H1 (cell line): ENCODE measurements around the gene CRYM. TPM values are rescaled to one million over a fixed set of nuclear protein-coding genes. Genes with fewer than 3 reads are reported as not detected.

Source experiments
- CBX5 ChIP-seq: fragments of 300-800, 300-1000 bp; sonication (generic); IDR thresholded peaks from 2 replicates; pipeline ENCODE4 v1.7.1; 2016; ENCODE audit warnings: antibody characterized with exemption, low read length, low read depth
- CBX8 ChIP-seq: fragments of 300-800, 300-1000 bp; sonication (generic); IDR thresholded peaks from 2 replicates; pipeline ENCODE4 v1.7.1; 2016; ENCODE audit warnings: low read depth, low read length, borderline replicate concordance
- CREB1 ChIP-seq: IDR thresholded peaks from 2 replicates; pipeline ENCODE4 v1.6.1; 2012; ENCODE audit warnings: inconsistent platforms
- CTBP2 ChIP-seq: IDR thresholded peaks from 2 replicates; pipeline ENCODE4 v1.7.0; 2011; ENCODE audit warnings: borderline replicate concordance, mild to moderate bottlenecking, moderate library complexity, mixed read lengths, low read length; ENCODE audit not compliant: insufficient read depth, insufficient read length
- EP300 ChIP-seq, 2 experiments: IDR thresholded peaks; 1 replicate in 1 of 2; 2 replicates in 1 of 2; pipeline ENCODE4 v1.6.1; 2011 to 2012; ENCODE audit warnings: low read depth in 2 of 2, low read length in 2 of 2, mild to moderate bottlenecking in 2 of 2, borderline replicate concordance in 1 of 2, inconsistent platforms in 1 of 2, moderate library complexity in 1 of 2
- FOSL1 ChIP-seq: IDR thresholded peaks from 2 replicates; pipeline ENCODE4 v1.6.1; 2011; ENCODE audit warnings: mild to moderate bottlenecking, low read depth, low read length, moderate library complexity; ENCODE audit not compliant: insufficient read depth
- GABPA ChIP-seq: IDR thresholded peaks from 2 replicates; pipeline ENCODE4 v1.6.1; 2011; ENCODE audit warnings: mild to moderate bottlenecking, low read length, moderate library complexity, borderline replicate concordance; ENCODE audit not compliant: insufficient read depth
- HDAC2 ChIP-seq, 2 experiments: fragments of 300-600 bp in 1 of 2; sonication (generic) in 1 of 2; IDR thresholded peaks; 2 replicates each; pipeline ENCODE4 v1.6.1; 2011 to 2012; ENCODE audit warnings: low read depth in 2 of 2, low read length in 2 of 2, mild to moderate bottlenecking in 2 of 2, moderate library complexity in 2 of 2, borderline replicate concordance in 1 of 2, inconsistent platforms in 1 of 2
- HDAC6 ChIP-seq: IDR thresholded peaks from one replicate; pipeline ENCODE4 v1.7.1; 2012; ENCODE audit warnings: low read depth, mild to moderate bottlenecking, inconsistent platforms, low read length, moderate library complexity
- JUND ChIP-seq: IDR thresholded peaks from 2 replicates; pipeline ENCODE4 v1.6.1; 2011; ENCODE audit warnings: mild to moderate bottlenecking, improper control_type of control experiment, low read length
- KDM1A ChIP-seq: fragments of 200-600, 300-600 bp; sonication (generic); IDR thresholded peaks from 2 replicates; pipeline ENCODE4 v1.7.1; 2016; ENCODE audit warnings: mild to moderate bottlenecking, low read length, borderline replicate concordance
- KDM4A ChIP-seq: IDR thresholded peaks from one replicate; pipeline ENCODE4 v1.7.1; 2012; ENCODE audit warnings: low read depth, mild to moderate bottlenecking, moderate library complexity, low read length, inconsistent platforms; ENCODE audit not compliant: severe bottlenecking
- MAX ChIP-seq: IDR thresholded peaks from 2 replicates; pipeline ENCODE4 v1.6.1; 2012; ENCODE audit warnings: inconsistent platforms
- POLR2A ChIP-seq, 2 experiments: IDR thresholded peaks; 1 replicate in 1 of 2; 2 replicates in 1 of 2; pipeline ENCODE4 v1.6.1; 2011; ENCODE audit warnings: low read depth in 2 of 2, low read length in 2 of 2, mild to moderate bottlenecking in 2 of 2; ENCODE audit errors: control extremely low read depth in 1 of 2
- RBBP5 ChIP-seq: IDR thresholded peaks from 2 replicates; pipeline ENCODE4 v1.7.1; 2012; ENCODE audit warnings: low read depth, mild to moderate bottlenecking, inconsistent platforms, low read length, moderate library complexity, borderline replicate concordance
- RXRA ChIP-seq: IDR thresholded peaks from 2 replicates; pipeline ENCODE4 v1.6.1; 2011; ENCODE audit warnings: low read depth, mild to moderate bottlenecking, low read length, moderate library complexity; ENCODE audit not compliant: insufficient read depth
- SIX5 ChIP-seq: IDR thresholded peaks from 2 replicates; pipeline ENCODE4 v1.6.1; 2011; ENCODE audit warnings: mild to moderate bottlenecking, low read depth, low read length
- SP4 ChIP-seq: IDR thresholded peaks from 2 replicates; pipeline ENCODE4 v1.6.1; 2012; ENCODE audit warnings: low read length, inconsistent platforms
- TBP ChIP-seq: IDR thresholded peaks from 2 replicates; pipeline ENCODE4 v1.6.1; 2011; ENCODE audit warnings: low read depth, low read length, improper control_type of control experiment
- TEAD4 ChIP-seq: IDR thresholded peaks from 2 replicates; pipeline ENCODE4 v1.6.1; 2012; ENCODE audit warnings: low read depth, low read length, inconsistent platforms, mixed read lengths
- YY1 ChIP-seq: IDR thresholded peaks from 2 replicates; pipeline ENCODE4 v1.6.1; 2011; ENCODE audit warnings: low read depth, mild to moderate bottlenecking, low read length
- polyA plus RNA-seq, 7 experiments: library from polyadenylated mRNA; depleted of rRNA in 3 of 7; stranded (reverse) in 5 of 7; unstranded in 2 of 7; fragments of >200 nt in 5 of 7; fragments of 200-250 nt in 2 of 7; gene quantifications; 1 replicate in 5 of 7; 2 replicates in 1 of 7; 4 replicates in 1 of 7; pipeline versions ENCODE4 v1.2.1 to v1.2.3, GENCODE V29; 2011 to 2013; ENCODE audit warnings: missing spikeins in 2 of 7, mixed read lengths in 2 of 7
- total RNA-seq: library from RNA; stranded (reverse); fragmentation: NEBNext Ultra II Directional; extraction: Animal tissue kit (Norgen Biotek cat#: 25700); gene quantifications from 2 replicates; pipeline ENCODE4 v1.2.1, GENCODE V29; 2021
- TF ChIP-seq, protein P1 (sequence below), 3 experiments: IDR thresholded peaks; 1 replicate in 2 of 3; 2 replicates in 1 of 3; pipeline versions ENCODE4 v1.5.1 to v1.6.1; 2011; ENCODE audit warnings: low read length in 3 of 3, mild to moderate bottlenecking in 3 of 3, inconsistent platforms in 2 of 3, low read depth in 1 of 3, moderate library complexity in 1 of 3; ENCODE audit not compliant: insufficient read depth in 1 of 3; ENCODE audit errors: control extremely low read depth in 1 of 3

CRYM gene
- total and polyA plus RNA-seq, 2 of the 8 experiments (the other 6 are each of a cell fraction or from before 2014, with no cell fraction given) = 12.9 to 40.4 TPM

DNA sequence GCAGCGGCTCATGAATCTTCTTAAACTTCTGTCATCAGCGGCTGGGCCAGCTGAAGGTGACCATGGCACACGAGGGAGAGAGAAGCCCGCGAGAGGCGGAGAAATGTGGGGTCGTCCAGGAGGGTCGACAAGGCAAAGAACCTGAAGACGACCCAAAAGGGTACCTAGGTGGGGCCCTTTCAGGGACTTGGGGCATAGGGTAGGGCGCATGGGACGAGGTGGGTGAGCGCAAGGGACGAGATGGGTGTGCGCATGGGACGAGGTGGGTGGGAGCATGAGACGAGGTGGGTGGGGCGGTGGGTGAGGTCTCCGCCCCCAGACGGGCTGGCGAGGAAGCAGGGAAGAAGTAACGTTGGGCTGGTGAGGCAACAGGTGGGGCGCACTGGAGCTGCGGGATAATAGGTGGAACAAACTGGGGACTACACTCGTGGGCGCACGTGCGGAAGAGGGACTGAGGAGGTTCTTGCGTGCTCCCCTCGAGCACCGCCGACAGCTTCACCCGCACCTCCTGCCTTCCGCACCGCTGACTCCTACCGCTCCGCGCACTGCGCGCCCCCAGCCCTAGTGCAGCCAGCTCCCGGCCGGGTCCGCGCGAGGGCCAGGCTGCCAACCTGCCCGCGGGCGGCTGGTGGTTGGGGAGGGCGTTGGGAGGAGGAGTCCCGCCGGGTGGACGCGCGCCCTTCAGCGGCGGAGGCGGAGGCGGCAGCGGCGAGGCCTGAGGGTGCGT is 23.2 kb upstream of the CRYM start (continued):
- TF ChIP-seq, protein P1, sequence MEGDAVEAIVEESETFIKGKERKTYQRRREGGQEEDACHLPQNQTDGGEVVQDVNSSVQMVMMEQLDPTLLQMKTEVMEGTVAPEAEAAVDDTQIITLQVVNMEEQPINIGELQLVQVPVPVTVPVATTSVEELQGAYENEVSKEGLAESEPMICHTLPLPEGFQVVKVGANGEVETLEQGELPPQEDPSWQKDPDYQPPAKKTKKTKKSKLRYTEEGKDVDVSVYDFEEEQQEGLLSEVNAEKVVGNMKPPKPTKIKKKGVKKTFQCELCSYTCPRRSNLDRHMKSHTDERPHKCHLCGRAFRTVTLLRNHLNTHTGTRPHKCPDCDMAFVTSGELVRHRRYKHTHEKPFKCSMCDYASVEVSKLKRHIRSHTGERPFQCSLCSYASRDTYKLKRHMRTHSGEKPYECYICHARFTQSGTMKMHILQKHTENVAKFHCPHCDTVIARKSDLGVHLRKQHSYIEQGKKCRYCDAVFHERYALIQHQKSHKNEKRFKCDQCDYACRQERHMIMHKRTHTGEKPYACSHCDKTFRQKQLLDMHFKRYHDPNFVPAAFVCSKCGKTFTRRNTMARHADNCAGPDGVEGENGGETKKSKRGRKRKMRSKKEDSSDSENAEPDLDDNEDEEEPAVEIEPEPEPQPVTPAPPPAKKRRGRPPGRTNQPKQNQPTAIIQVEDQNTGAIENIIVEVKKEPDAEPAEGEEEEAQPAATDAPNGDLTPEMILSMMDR (IDR thresholded peaks at IDR 0.05; ENCODE audit: control extremely low read depth in 1 of 3, insufficient read depth in 1 of 3, low read depth in 1 of 3, low read length in 3 of 3) = peak in 2 of 3 experiments; percentile 23 to 40; a peak in 2 of 4 replicates
- TF ChIP-seq HDAC6 = no peak
- no peak for TF ChIP-seq SP4
- 0 out of 4 replicates have a peak, but pooled peaks of 1 of the 2 experiments have one; percentile 60 for TF ChIP-seq HDAC2 (IDR thresholded peaks at IDR 0.05; ENCODE audit: borderline replicate concordance in 1 of 2, low read depth in 2 of 2, low read length in 2 of 2)
- no peak for TF ChIP-seq FOSL1
- no peak for TF ChIP-seq YY1
- TF ChIP-seq KDM4A = peak; percentile 83
- TF ChIP-seq JUND = no peak
- no peak for TF ChIP-seq CBX8
- TF ChIP-seq GABPA = no peak
- no peak for TF ChIP-seq SIX5
- TF ChIP-seq CREB1 = 0 out of 2 replicates have a peak, but pooled peaks have one; percentile 34
- no peak for TF ChIP-seq TBP
- no peak for TF ChIP-seq KDM1A
- TF ChIP-seq RBBP5 = peak; percentile 80
- peak; percentile 86 for TF ChIP-seq MAX
- TF ChIP-seq RXRA = no peak
- TF ChIP-seq CBX5 = no peak
- TF ChIP-seq CTBP2 = no peak
- no peak for TF ChIP-seq TEAD4
- TF ChIP-seq POLR2A (IDR thresholded peaks at IDR 0.05; ENCODE audit: control extremely low read depth in 1 of 2, low read depth in 2 of 2, low read length in 2 of 2) = no peak
- TF ChIP-seq EP300 (IDR thresholded peaks at IDR 0.05; ENCODE audit: borderline replicate concordance in 1 of 2, low read depth in 2 of 2, low read length in 2 of 2) = no peak
